Vagina (tissue), 2 donors: ENCODE data around the gene SPATS2. TPM values are rescaled to one million over a fixed set of nuclear protein-coding genes. Genes with fewer than 3 reads are reported as not detected.

Experiments
- DNase-seq, 2 donors: peaks; one replicate each; pipeline ENCODE4 v3.0.0-alpha.2; 2017; ENCODE audit errors: extremely low spot score in 2 of 2
- H3K27ac ChIP-seq: fragments of 200-600 bp; sonication (generic); one replicate; pipeline ENCODE4 v1.5.1; 2019
- H3K27me3 ChIP-seq: fragments of 200-600 bp; sonication (generic); one replicate; pipeline ENCODE4 v1.5.1; 2019
- H3K36me3 ChIP-seq, 2 donors: fragments of 200-600 bp; sonication (generic); one replicate each; pipeline ENCODE4 v1.5.1; 2017 to 2019
- H3K4me1 ChIP-seq: fragments of 200-600 bp; sonication (generic); one replicate; pipeline ENCODE4 v1.5.1; 2019
- H3K4me3 ChIP-seq, 2 donors: fragments of 200-600 bp; sonication (generic); 1 replicate in 1 of 2; 2 replicates in 1 of 2; pipeline ENCODE4 v1.5.1; 2016 to 2019
- H3K9me3 ChIP-seq: fragments of 200-600 bp; sonication (generic); one replicate; pipeline ENCODE4 v1.5.1; 2019
- CTCF ChIP-seq, 3 experiments: fragments of 450-650 bp in 2 of 3; fragments of 200-600 bp in 1 of 3; sonication (generic) in 1 of 3; IDR thresholded peaks; one replicate each; pipeline ENCODE4 v1.5.1; 2017 to 2019; ENCODE audit warnings: antibody characterized with exemption in 3 of 3, mild to moderate bottlenecking in 2 of 3, moderate library complexity in 2 of 3
- POLR2A ChIP-seq, 2 donors: fragments of 450-650 bp; IDR thresholded peaks; one replicate each; pipeline ENCODE4 v1.6.1; 2017; ENCODE audit warnings: antibody characterized with exemption in 2 of 2, mild to moderate bottlenecking in 2 of 2, moderate library complexity in 2 of 2
- POLR2AphosphoS5 ChIP-seq, 2 donors: sonication (generic); formaldehyde crosslinking; IDR thresholded peaks; one replicate each; pipeline ENCODE4 v1.9.0; 2017; ENCODE audit warnings: antibody characterized with exemption in 2 of 2, mild to moderate bottlenecking in 2 of 2, low read depth in 1 of 2; ENCODE audit not compliant: insufficient read depth in 1 of 2
- intact Hi-C: fragments of 100-400 bp; cut with DNase I; formaldehyde crosslinking; loops from one replicate; pipeline ENCODE4 v1.15.1; 2023
- total RNA-seq: library from RNA; depleted of rRNA; stranded (reverse); fragments of >200 nt; gene quantifications from one replicate; pipeline ENCODE4 v1.2.3, GENCODE V29; 2016

SPATS2 gene
- total RNA-seq, 1 donor from 2014 or later = 28.0 TPM

GRCh38 chr12:49541140-49541861 lies 174.0 kb downstream of the SPATS2 start:
- Histone ChIP-seq H3K4me1 (peaks cover 15% of the 10 kb centered on the region), H3K36me3 (no peaks in the 10 kb centered on the region), H3K4me3 (no peak overlapping the region), H3K27ac (no peak overlapping the region), H3K9me3 (no peaks in the 10 kb centered on the region), H3K27me3 (peaks cover 4% of the 10 kb centered on the region)
- intact Hi-C loops = no loop called here
- DNase-seq = no peak
- TF ChIP-seq POLR2A (IDR thresholded peaks at IDR 0.05) (no peak), POLR2AphosphoS5 (IDR thresholded peaks at IDR 0.05; ENCODE audit: insufficient read depth in 1 of 2, low read depth in 1 of 2) (no peak), CTCF (IDR thresholded peaks at IDR 0.05) (no peak)

DNA sequence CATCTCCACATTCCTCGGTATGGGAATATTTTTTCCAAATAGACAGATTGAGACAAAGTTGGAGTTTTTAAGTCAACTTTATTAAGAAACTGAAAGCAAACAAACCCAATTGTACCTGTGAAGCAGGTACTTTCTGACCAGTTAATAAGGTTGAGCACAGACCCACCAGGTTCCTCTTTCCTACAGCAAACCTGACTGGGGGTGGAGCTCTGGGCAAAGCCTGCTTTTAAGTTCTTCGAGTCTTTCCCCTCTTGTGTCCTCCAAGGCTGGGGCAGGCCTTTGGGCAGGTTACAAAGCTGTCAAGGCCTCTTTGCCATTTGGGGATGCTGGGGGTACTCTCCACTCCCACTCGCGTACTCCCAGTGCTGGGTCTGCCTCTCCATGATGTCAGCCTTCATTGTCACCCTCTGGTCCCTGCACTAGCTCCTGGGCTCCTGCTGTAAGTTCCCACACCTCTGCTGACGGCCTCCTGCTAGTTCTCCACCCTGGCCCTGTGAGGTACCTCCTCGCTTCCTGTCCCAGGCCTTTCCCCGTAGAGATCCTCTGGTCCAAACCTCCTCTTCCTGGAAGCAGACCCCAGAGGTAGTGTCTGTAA lies 174.7 kb downstream of the SPATS2 start:
- Histone ChIP-seq H3K4me1 (peaks cover 15% of the 10 kb centered on the region), H3K27ac (no peak overlapping the region), H3K4me3 (no peak overlapping the region), H3K9me3 (no peaks in the 10 kb centered on the region), H3K27me3 (peaks cover 4% of the 10 kb centered on the region), H3K36me3 (no peaks in the 10 kb centered on the region)
- intact Hi-C loops = no loop called here
- DNase-seq = no peak
- TF ChIP-seq CTCF (IDR thresholded peaks at IDR 0.05) (no peak), POLR2AphosphoS5 (IDR thresholded peaks at IDR 0.05; ENCODE audit: insufficient read depth in 1 of 2, low read depth in 1 of 2) (no peak), POLR2A (IDR thresholded peaks at IDR 0.05) (no peak)

DNA sequence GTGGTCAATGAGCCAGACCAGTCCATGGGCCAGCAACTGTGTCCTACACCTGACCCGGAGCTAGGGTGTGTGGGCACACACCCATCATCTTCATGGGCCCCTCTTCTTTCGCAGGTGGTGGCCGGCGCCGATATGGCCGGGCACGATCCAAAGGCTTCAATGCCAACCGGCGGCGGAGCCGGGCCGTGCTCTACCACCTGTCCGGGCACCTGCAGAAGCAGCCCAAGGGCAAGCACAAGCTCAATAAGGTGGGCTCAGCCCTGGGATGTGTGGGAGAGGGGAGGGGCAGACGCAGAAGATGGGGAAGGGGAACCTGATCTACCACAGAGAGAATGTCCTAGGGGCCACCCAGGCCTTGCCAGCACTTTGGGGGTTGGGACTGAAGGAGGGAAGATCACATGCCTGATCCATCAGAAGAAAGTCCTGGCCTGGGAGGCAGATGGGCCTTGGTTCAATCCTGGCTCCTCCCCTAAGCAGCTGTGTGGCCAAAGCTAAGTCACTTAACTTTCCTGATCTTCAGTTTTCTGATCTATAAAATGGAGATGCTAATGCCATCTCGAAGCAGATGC lies 175.4 kb downstream of the SPATS2 start:
- Histone ChIP-seq H3K4me3 (no peak overlapping the region), H3K36me3 (no peaks in the 10 kb centered on the region), H3K9me3 (no peaks in the 10 kb centered on the region), H3K27ac (no peak overlapping the region), H3K4me1 (peaks cover 10% of the 10 kb centered on the region), H3K27me3 (peaks cover 4% of the 10 kb centered on the region)
- DNase-seq = no peak
- TF ChIP-seq CTCF (IDR thresholded peaks at IDR 0.05) = no peak
- TF ChIP-seq POLR2AphosphoS5 (IDR thresholded peaks at IDR 0.05; ENCODE audit: insufficient read depth in 1 of 2, low read depth in 1 of 2) = no peak
- TF ChIP-seq POLR2A (IDR thresholded peaks at IDR 0.05) = no peak
- intact Hi-C loops = no loop called here

- intact Hi-C loops = no loop called here
- peaks cover 4% of the 10 kb centered on the region for H3K27me3 ChIP-seq
- no peak for TF ChIP-seq POLR2A (IDR thresholded peaks at IDR 0.05)
- TF ChIP-seq POLR2AphosphoS5 (IDR thresholded peaks at IDR 0.05; ENCODE audit: insufficient read depth in 1 of 2, low read depth in 1 of 2) = no peak
- TF ChIP-seq CTCF (IDR thresholded peaks at IDR 0.05) = no peak
- H3K27ac ChIP-seq = no peak overlapping the region
- no peaks in the 10 kb centered on the region for H3K9me3 ChIP-seq
- DNase-seq = no peak
- H3K4me3 ChIP-seq = no peak overlapping the region
- H3K36me3 ChIP-seq = no peaks in the 10 kb centered on the region
- H3K4me1 ChIP-seq = peaks cover 8% of the 10 kb centered on the region
Measured at GRCh38 chr12:49543221-49543913, 176.1 kb downstream of the SPATS2 start.
